Tibial artery (tissue), 4 donors: Measurements from ENCODE around the gene COLEC12.

Experiments
- DNase-seq, 2 donors: peaks; one replicate each; pipeline ENCODE4 v3.0.0-alpha.2; 2019
- H3K27ac ChIP-seq, 2 donors: fragments of 200-600 bp; sonication (generic) in 1 of 2; 1 replicate in 1 of 2; 2 replicates in 1 of 2; pipeline ENCODE4 v1.5.1; 2018 to 2019; ENCODE audit warnings: mild to moderate bottlenecking in 1 of 2
- H3K27me3 ChIP-seq, 2 donors: fragments of 200-600 bp; sonication (generic) in 1 of 2; one replicate each; pipeline versions ENCODE4 v1.5.1 to v1.6.0; 2016 to 2019
- H3K36me3 ChIP-seq, 3 donors: fragments of 200-600 bp; sonication (generic) in 2 of 3; one replicate each; pipeline ENCODE4 v1.5.1; 2016 to 2019; ENCODE audit warnings: mild to moderate bottlenecking in 2 of 3
- H3K4me1 ChIP-seq, 4 donors: fragments of 200-600 bp; sonication (generic) in 2 of 4; 1 replicate in 3 of 4; 2 replicates in 1 of 4; pipeline ENCODE4 v1.5.1; 2016 to 2019
- H3K4me3 ChIP-seq, 2 donors: fragments of 200-600 bp; sonication (generic) in 1 of 2; 1 replicate in 1 of 2; 2 replicates in 1 of 2; pipeline ENCODE4 v1.5.1; 2018 to 2019; ENCODE audit warnings: mild to moderate bottlenecking in 2 of 2
- H3K9me3 ChIP-seq, 3 donors: fragments of 200-600 bp; sonication (generic) in 1 of 3; one replicate each; pipeline ENCODE4 v1.5.1; 2016 to 2019
- intact Hi-C: fragments of 100-400 bp; cut with DNase I; formaldehyde crosslinking; loops from one replicate; pipeline ENCODE4 v1.15.0; 2023; ENCODE audit warnings: low total_unique reads
- TF ChIP-seq, protein P1 (sequence below), 2 experiments: fragments of 200-600 bp in 1 of 2; fragments of 450-650 bp in 1 of 2; IDR thresholded peaks; one replicate each; pipeline ENCODE4 v1.5.1; 2017 to 2019; ENCODE audit warnings: antibody characterized with exemption in 2 of 2, mild to moderate bottlenecking in 1 of 2, moderate library complexity in 1 of 2

The COLEC12 gene

DNA sequence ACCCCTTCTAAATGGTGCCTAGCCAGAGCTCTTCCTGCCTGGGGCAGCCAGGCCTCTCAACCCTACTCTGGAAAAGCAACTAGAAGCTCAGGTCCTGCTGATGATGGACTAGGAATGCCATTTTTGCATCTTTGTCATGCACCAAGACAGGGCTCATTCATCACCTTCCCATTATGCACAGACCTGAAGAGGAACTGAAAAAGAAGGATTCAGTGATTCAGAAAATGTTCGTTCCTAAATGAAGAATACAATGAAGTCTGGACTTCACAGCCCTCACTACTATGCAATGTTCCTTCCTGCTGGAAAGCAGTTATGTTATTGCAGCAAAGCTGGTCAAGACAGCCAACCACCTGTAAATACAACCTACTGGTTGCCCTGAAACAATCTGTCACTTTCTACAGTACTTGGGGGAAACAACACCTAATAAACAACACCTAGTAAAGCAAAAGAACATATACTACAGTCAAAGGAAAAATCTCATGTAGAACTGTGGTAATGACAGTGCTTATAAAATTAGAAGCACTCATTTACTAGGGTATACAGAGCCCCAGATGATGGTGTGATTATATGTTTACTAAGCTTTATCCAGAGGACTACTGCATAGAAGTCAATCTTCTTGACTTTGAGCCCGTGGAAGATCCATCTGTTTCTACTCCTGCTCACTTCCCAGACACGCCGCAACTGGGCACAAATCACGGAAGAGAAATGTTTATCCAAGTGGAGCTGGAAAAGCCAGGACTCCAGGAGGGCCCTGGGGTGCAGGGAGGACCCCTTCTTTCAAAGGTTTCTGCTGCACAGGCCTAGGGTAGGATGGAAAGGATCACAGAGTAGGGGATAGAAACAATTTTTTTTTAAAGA is 129.5 kb downstream of the COLEC12 start:
- Histone ChIP-seq H3K27me3 (no peaks in the 10 kb centered on the region), H3K9me3 (no peaks in the 10 kb centered on the region), H3K36me3 (no peaks in the 10 kb centered on the region), H3K27ac (no peak overlapping the region), H3K4me3 (no peak overlapping the region), H3K4me1 (peaks cover 0 to 13% (median 5%) of the 10 kb centered on the region in 4 donors)
- intact Hi-C loops = no loop called here
- TF ChIP-seq, protein P1, sequence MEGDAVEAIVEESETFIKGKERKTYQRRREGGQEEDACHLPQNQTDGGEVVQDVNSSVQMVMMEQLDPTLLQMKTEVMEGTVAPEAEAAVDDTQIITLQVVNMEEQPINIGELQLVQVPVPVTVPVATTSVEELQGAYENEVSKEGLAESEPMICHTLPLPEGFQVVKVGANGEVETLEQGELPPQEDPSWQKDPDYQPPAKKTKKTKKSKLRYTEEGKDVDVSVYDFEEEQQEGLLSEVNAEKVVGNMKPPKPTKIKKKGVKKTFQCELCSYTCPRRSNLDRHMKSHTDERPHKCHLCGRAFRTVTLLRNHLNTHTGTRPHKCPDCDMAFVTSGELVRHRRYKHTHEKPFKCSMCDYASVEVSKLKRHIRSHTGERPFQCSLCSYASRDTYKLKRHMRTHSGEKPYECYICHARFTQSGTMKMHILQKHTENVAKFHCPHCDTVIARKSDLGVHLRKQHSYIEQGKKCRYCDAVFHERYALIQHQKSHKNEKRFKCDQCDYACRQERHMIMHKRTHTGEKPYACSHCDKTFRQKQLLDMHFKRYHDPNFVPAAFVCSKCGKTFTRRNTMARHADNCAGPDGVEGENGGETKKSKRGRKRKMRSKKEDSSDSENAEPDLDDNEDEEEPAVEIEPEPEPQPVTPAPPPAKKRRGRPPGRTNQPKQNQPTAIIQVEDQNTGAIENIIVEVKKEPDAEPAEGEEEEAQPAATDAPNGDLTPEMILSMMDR (IDR thresholded peaks at IDR 0.05) = no peak
- no peak for DNase-seq

DNA sequence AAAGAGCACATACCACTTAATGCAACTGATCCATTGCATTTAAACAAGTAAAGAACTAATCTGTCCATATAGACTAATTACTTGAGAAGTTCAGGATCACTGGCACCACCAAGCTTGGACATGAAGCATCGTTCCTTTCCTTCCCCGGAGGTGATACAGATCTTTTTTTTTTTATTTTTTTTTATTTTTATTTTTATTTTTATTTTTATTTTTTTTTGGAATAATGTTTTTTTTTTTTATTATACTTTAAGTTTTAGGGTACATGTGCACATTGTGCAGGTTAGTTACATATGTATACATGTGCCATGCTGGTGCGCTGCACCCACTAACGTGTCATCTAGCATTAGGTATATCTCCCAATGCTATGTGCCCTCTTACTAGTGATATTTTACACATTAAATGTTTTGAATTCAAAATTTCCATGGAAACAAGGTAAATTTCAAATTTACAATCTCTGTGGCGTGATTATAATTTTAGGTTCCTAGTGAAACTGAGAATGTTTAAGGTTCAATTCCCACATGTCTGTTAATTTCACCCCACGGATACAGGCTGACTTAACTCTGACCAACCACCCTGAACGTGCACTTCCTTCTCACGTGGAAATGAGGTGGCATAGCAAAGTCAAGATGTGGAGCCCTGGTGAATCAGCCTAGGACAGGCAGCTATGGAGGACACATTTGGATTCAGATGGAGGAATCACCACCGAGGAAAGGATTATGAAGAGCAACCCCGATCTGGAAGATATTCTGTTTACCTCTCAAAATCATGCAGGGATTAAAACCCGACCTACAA is 131.1 kb downstream of the COLEC12 start:
- Histone ChIP-seq H3K4me1 (peaks cover 0 to 8% (median 0%) of the 10 kb centered on the region in 4 donors), H3K36me3 (no peaks in the 10 kb centered on the region), H3K27ac (no peak overlapping the region), H3K9me3 (no peaks in the 10 kb centered on the region), H3K4me3 (no peak overlapping the region), H3K27me3 (no peaks in the 10 kb centered on the region)
- intact Hi-C loops = no loop called here
- no peak for DNase-seq
- TF ChIP-seq, protein P1 (IDR thresholded peaks at IDR 0.05) = no peak

DNA sequence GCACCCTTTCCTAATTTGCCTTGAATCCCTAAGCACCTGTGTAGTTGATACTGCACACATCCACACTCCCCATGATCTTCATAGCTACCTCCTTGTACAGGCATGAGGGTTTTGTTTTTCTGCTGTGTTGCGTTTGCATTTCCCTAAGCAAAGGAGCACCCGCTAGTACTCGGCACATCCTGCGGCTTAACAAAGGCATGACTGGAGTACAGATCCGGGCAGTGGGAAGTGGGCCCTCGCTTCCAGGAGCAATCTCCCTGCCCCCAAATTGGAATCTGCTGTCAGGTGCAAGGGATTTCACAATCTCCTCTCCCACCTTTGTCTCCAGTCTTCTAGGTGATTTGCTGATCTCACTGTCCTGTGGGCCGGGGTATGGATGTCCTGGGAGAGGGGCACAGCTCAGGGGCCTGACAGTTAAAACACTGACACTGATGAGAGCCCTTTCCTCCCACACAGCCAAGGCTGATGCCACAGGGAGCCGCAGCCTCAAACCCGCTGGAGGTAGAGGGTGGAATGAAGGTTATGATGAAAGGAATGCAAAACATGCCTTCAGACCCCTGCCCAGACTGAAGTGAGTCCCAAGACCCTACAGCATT is 133.9 kb downstream of the COLEC12 start:
- Histone ChIP-seq H3K4me1 (peaks cover 0 to 8% (median 0%) of the 10 kb centered on the region in 4 donors), H3K36me3 (no peaks in the 10 kb centered on the region), H3K9me3 (no peaks in the 10 kb centered on the region), H3K27ac (no peak overlapping the region), H3K4me3 (no peak overlapping the region), H3K27me3 (no peaks in the 10 kb centered on the region)
- intact Hi-C loops = no loop called here
- no peak for DNase-seq
- TF ChIP-seq, protein P1 (IDR thresholded peaks at IDR 0.05) = no peak

DNA sequence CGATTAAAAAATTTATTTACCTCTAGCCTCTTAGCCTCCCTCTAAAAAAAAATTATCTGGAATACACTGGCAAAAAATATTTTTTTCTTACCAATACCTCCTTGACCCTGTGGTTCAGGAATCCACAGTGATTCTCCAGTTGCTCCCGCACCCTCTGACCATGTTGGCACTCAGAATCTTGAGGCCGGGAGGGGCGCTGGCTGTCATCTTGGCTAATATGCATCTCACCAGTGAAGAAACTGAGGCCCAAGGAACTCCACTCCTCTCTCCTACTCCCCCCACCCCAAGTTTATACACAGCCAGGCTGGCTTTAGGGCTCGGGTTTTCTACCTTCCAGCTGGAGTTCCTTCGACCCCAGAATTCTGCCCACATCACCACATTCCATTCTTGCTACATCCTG is 134.8 kb downstream of the COLEC12 start:
- no peaks in the 10 kb centered on the region for H3K9me3 ChIP-seq
- H3K4me3 ChIP-seq = no peak overlapping the region
- no peak for DNase-seq
- TF ChIP-seq, protein P1 (IDR thresholded peaks at IDR 0.05) = no peak
- intact Hi-C loops = no loop called here
- H3K4me1 ChIP-seq = peaks cover 0 to 3% (median 0%) of the 10 kb centered on the region in 4 donors
- no peaks in the 10 kb centered on the region for H3K36me3 ChIP-seq
- H3K27ac ChIP-seq = no peak overlapping the region
- no peaks in the 10 kb centered on the region for H3K27me3 ChIP-seq

DNA sequence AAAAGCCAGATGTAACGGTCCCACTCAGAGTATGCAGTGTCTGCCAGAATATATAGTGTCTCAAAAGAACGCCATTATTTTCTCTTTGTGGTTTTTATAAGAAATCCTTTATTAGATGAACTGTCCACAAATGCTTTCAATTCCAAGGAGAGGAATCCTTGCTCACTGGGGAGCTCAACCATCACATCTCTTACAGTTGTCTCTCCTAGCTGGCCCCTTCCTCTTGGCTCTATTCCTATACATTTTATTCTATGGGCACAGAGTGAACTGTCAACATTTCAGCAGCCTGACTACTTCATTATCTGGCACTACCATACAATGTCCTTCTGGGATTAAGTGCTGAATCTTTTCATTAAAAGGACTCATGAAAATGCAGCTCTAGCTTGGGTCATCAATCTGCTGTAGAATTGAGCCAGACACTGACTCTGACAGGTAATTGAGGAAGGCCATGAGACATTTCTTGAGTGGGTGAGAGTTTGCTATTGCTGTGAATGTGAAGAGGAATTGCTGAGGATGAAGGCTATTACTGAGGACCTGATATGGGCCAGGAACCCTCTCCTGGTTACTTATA is 136.2 kb downstream of the COLEC12 start:
- intact Hi-C loops = no loop called here
- H3K9me3 ChIP-seq = no peaks in the 10 kb centered on the region
- no peaks in the 10 kb centered on the region for H3K36me3 ChIP-seq
- no peaks in the 10 kb centered on the region for H3K27me3 ChIP-seq
- TF ChIP-seq, protein P1 (IDR thresholded peaks at IDR 0.05) = no peak
- H3K4me1 ChIP-seq = no peaks in the 10 kb centered on the region
- DNase-seq = no peak
- no peak overlapping the region for H3K4me3 ChIP-seq
- H3K27ac ChIP-seq = no peak overlapping the region
